Kidney epithelial cell (primary cell): Measurements from ENCODE around the gene STMN1. TPM values are rescaled to one million over a fixed set of nuclear protein-coding genes. Genes with fewer than 3 reads are reported as not detected.
"Not testable (repeated sequence)": the region's sequence is repeated elsewhere in the genome, so short reads cannot be mapped to it uniquely, and the experiment has no call there.

Experiments used
- DNase-seq: peaks from one replicate; pipeline ENCODE4 v3.0.0-alpha.2; 2010; ENCODE audit warnings: low read depth
- H3K27me3 ChIP-seq: 2 replicates; pipeline ENCODE4 v1.6.0; 2011; ENCODE audit warnings: low read length; ENCODE audit not compliant: control insufficient read depth, insufficient read depth
- H3K36me3 ChIP-seq: 2 replicates; pipeline ENCODE4 v1.5.1; 2011; ENCODE audit warnings: low read length; ENCODE audit not compliant: control insufficient read depth, insufficient read depth
- H3K4me3 ChIP-seq: 2 replicates; pipeline ENCODE4 v1.5.1; 2011; ENCODE audit warnings: low read depth, mild to moderate bottlenecking, control low read depth, low read length
- CTCF ChIP-seq: IDR thresholded peaks from 2 replicates; pipeline ENCODE4 v1.5.1; 2011; ENCODE audit warnings: mild to moderate bottlenecking, moderate library complexity, low read length, control low read depth, inconsistent platforms; ENCODE audit not compliant: insufficient read depth, poor library complexity, severe bottlenecking
- total RNA-seq: library from RNA; depleted of rRNA; stranded (reverse); fragments of >200 nt; gene quantifications from 2 replicates; pipeline ENCODE4 v1.2.3, GENCODE V29; 2015

The STMN1 gene
- total RNA-seq, 1 donor from 2014 or later: 207 TPM

DNA sequence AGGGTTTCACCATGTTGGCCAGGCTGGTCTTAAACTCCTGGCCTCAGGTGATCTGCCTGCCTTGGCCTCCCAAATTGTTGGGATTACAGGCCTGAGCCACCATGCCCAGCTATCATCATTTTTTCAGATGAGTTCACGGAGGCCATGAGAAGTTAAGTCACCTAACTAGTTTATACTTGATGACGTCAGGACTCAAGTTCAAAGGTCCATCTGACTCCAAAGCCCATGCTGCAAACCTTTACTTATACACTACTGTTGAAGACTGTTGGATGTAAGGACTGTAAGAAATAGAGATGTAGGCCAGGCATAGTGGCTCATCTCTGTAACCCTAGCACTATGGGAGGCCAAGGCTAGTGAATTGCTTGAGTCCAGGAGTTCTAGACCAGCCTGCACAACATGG, 40.8 kb upstream of the STMN1 start:
- no peaks in the 10 kb centered on the region for H3K36me3 ChIP-seq
- no peak for TF ChIP-seq CTCF
- H3K4me3 ChIP-seq: no peak overlapping the region
- no peak for DNase-seq
- H3K27me3 ChIP-seq: no peaks in the 10 kb centered on the region

DNA sequence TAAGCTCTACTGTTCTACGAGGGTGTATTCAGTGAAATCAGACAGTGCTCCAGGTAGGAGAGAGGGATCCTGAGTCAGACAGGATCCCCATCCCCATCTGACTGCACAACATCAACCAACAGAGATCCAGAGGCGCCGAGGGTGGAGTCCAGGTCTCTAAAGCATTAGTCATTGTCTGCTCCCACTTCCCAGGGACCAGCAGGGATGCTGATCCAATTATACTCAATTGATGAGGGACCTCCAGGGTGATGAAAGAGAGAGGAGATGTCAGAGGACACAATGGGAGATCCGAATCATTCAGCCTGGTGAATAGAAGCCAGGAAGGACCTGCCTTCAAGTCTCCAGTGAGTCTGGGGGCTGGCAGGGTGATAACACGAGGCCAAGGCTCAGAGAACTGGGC, 39.5 kb upstream of the STMN1 start:
- no peaks in the 10 kb centered on the region for H3K27me3 ChIP-seq
- TF ChIP-seq CTCF: no peak
- no peak for DNase-seq
- no peak overlapping the region for H3K4me3 ChIP-seq
- H3K36me3 ChIP-seq: no peaks in the 10 kb centered on the region

GRCh38 chr1:25944986-25945385, 38.8 kb upstream of the STMN1 start:
- no peak for DNase-seq
- Histone ChIP-seq H3K4me3 (no peak overlapping the region), H3K27me3 (no peaks in the 10 kb centered on the region), H3K36me3 (no peaks in the 10 kb centered on the region)
- TF ChIP-seq CTCF: no peak

DNA sequence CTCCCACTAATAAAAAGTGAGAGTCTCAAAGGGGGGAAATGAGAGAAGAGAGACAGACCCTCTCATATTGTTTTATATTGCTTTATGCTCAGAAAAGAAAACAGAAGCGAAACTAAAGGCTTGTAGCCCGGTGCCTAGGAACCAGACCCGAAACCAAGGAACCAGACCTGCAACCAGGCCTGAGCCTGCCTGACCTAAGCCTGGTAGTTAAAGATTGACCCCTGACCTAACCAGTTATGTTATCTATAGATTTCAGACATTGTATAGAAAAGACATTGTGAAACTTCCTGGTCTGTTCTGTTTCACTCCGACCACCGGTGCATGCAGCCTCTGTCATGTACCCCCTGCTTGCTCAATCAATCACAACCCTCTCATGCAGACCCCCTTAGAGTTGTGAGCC, 37.3 kb upstream of the STMN1 start:
- not testable (repeated sequence) for DNase-seq, H3K27me3 ChIP-seq, H3K36me3 ChIP-seq, H3K4me3 ChIP-seq

DNA sequence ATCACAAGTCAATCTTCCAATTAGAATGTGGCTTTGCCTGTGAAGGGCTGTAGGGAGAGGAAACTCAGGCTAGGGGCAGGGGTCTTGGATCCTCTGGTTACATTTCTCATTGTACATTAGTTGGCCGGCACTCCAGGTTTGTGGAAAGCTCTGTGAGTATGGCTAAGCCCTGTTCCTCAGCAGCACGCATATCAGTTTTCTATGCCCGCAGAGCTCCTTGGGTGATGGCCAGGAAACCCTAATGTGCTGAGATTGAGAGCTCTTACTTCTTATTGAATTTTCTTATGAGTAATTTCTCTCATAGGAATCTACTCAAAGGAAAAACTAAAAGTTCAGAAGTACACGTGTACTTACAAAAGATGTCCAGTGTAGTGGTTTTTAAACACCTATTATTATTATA, 30.7 kb upstream of the STMN1 start:
- H3K27me3 ChIP-seq: peaks cover 2% of the 10 kb centered on the region
- DNase-seq: no peak
- H3K36me3 ChIP-seq: no peaks in the 10 kb centered on the region
- no peak for TF ChIP-seq CTCF
- no peak overlapping the region for H3K4me3 ChIP-seq

- no peak for DNase-seq
- Histone ChIP-seq H3K36me3 (no peaks in the 10 kb centered on the region), H3K27me3 (peaks cover 2% of the 10 kb centered on the region), H3K4me3 (no peak overlapping the region)
- no peak for TF ChIP-seq CTCF
These were observed 27.5 kb upstream of the STMN1 start for GRCh38 chr1:25933479-25934365.

DNA sequence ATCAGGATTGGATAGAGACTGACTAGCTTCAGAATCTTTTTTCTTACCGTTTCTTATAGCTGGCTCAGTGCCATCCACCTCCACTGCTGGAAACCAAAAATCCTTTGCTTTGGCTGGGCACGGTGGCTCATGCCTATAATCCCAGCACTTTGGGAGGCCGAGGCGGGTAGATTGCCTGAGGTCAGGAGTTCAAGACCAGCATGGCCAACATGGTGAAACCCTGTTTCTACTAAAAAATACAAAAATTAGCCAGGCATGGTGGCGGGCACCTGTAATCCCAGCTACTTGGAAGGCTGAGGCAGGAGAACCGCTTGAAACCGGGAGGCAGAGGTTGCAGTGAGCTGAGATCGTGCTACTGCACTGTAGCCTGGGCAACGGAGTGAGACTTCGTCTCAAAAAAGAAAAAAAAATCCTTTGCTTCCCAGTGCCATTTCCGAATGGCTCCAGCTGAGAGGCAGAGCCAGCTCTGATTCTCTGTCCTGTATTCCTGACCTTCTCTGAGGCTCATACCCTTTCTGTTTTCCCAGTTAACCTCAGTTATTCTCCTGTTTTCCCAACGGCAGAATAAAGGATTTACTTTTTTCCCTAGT, 26.7 kb upstream of the STMN1 start:
- H3K4me3 ChIP-seq, H3K27me3 ChIP-seq, H3K36me3 ChIP-seq, DNase-seq: not testable (repeated sequence)
